HG02938 (cell line): ENCODE results near the gene UBE2L3.

Source experiments
- ATAC-seq: cut with Tn5 transposase; IDR thresholded peaks from one replicate; pipeline ENCODE4 v1.9.1; 2021; ENCODE audit warnings: mild to moderate bottlenecking, moderate library complexity; ENCODE audit not compliant: unreplicated experiment

Gene UBE2L3

DNA sequence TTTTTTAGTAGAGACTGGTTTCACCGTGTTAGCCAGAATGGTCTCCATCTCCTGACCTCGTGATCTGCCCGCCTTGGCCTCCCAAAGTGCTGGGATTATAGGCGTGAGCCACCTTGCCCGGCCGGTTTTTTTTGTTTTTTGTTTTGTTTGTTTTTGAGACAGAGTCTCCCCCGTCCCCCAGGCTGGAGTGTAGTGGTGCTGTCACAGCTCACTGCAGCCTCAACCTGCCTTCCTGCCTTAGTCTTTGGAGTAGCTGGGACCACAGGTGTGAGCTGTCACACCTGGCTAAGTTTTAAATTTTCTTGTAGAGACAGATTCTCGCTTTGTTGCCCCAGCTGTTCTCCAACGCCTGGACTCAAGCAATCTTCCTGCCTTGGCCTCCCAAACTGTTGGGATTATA, 101.5 kb downstream of the UBE2L3 start:
- no peak for ATAC-seq

DNA sequence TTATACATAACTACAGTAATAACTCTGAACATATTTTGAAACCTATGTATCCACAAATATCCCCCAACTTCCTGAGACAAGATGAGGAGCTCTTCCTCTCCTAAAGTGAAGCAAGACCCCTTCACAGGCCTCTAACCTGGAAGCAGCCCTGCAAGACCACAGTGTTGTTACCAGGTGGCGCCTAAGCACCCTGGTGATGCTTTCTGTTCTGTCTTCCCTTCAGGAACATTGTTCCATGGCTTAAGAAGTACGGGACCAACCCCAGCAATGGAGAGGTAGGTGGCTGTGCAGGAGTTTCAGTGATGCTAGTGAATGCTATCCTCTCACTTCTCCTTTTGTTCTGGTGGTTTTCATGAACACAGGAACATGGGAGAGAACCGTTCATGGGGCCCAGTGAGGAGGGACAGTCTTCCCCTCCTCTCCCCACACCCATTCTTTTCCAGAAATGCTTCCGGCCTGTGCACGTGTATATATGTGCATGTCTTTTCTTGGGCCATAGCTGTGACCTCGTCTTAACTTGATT, 104.7 kb downstream of the UBE2L3 start:
- ATAC-seq, result no peak
